Fibroblast of the aortic adventitia (primary cell): Measurements from ENCODE around the gene SLC1A5. TPM values are rescaled to one million over a fixed set of nuclear protein-coding genes. Genes with fewer than 3 reads are reported as not detected.
A peak's percentile ranks its signal among the peaks of the same experiment; 100 is the strongest.
"Not testable (repeated sequence)": the region's sequence is repeated elsewhere in the genome, so short reads cannot be mapped to it uniquely, and the experiment has no call there.

Experiments
- DNase-seq: peaks from one replicate; pipeline ENCODE4 v3.0.0-alpha.2; 2010; ENCODE audit warnings: low read depth
- H3K4me3 ChIP-seq: 2 replicates; pipeline ENCODE4 v1.5.1; 2011; ENCODE audit warnings: low read depth, mild to moderate bottlenecking, control low read depth, low read length, moderate library complexity
- CTCF ChIP-seq: IDR thresholded peaks from 2 replicates; pipeline ENCODE4 v1.5.1; 2011; ENCODE audit warnings: mild to moderate bottlenecking, low read length, control low read depth, inconsistent platforms; ENCODE audit not compliant: insufficient read depth
- total RNA-seq: library from RNA; depleted of rRNA; stranded (reverse); fragments of >200 nt; gene quantifications from 2 replicates; pipeline ENCODE4 v1.2.3, GENCODE V29; 2012; ENCODE audit warnings: low replicate concordance

The SLC1A5 gene
- total RNA-seq, 1 donor: 158 TPM

DNA sequence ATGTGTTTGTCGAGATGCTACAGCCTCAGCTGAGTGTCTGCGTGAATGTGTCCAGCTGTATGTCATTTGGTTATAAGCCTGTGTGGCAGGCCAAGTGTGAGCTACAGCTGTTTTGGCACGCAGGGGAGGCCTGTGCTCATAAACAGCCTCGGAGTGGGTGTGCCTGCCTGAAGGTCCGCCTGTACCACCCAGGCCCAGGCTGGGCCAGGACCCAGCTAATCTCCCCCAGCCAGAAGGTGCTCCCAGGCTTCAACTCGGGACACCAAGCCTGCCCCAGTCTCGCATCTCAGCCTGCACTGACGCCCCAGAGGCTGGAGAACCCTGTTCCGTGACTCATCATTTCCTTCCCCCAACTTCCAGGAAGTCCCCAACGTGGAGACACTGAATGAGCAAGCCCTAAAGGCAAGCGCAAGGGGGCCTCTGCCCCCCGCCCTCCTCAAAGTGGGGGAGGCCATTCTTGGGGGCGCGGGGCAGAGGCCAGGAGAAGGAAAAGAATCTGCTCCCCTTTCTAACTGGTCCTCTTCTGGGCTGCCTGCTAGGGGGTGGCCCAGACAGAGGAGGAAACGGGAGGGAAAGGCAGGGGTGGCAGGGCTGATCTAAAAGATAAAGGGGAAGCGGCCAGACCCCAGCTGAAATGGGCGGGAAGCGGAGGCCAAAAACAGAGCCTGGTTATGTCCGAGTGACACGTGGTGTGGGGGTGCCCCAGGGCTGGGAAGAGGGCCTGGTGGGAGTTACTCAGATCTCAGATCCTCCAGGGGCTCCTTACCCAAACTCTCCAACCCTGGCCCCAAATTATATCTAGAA lies 2.0 kb downstream of the SLC1A5 start:
- peak overlapping the region; percentile 96 for H3K4me3 ChIP-seq
- TF ChIP-seq CTCF: no peak
- DNase-seq: peak; percentile 90

- TF ChIP-seq CTCF: no peak
- H3K4me3 ChIP-seq: peak overlapping the region; percentile 96
- no peak for DNase-seq
Observed at GRCh38 chr19:46785980-46786235, 2.5 kb downstream of the SLC1A5 start.

DNA sequence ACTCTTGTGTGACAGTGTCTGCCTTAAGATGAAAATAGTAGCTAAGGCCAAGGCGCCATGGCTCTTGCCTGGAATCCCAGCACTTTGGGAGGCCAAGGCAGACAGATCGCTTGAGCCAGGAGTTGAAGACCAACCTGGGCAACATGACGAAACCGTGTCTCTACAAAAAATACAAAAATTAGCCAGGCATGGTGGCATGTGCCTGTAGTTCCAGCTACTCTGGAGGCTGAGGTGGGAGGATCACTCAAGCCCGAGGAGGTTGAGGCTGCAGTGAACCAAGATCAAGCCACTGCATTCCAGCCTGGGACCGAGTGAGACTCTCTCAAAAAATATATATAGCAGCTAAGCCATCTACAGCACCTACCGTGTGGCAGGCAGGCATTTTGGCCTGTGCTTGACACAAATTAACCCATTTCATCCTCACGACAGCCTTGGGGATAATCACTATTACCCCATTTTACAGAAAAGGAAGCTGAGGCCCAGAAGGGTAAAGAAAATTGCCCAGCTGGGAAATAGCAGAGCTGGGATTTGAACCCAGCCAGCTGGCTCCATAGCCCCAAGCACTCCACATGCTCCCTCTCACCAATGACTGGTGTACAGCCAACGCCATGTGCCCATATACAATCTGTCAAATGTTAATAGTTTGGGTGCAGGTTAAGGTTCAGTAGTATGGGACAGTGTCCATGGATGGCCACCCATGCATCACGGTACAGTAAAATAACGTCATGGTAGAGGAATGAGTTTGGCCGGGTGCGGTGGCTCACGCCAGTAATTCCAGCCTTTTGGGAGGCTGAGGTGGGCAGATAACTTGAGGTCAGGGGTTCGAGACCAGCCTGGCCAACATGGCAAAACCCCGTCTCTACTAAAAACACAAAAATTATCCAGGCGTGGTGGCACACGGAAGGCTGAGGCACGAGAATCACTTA lies 3.1 kb downstream of the SLC1A5 start:
- TF ChIP-seq CTCF: no peak
- H3K4me3 ChIP-seq: peak overlapping the region; percentile 96
- peak; percentile 56 for DNase-seq

DNA sequence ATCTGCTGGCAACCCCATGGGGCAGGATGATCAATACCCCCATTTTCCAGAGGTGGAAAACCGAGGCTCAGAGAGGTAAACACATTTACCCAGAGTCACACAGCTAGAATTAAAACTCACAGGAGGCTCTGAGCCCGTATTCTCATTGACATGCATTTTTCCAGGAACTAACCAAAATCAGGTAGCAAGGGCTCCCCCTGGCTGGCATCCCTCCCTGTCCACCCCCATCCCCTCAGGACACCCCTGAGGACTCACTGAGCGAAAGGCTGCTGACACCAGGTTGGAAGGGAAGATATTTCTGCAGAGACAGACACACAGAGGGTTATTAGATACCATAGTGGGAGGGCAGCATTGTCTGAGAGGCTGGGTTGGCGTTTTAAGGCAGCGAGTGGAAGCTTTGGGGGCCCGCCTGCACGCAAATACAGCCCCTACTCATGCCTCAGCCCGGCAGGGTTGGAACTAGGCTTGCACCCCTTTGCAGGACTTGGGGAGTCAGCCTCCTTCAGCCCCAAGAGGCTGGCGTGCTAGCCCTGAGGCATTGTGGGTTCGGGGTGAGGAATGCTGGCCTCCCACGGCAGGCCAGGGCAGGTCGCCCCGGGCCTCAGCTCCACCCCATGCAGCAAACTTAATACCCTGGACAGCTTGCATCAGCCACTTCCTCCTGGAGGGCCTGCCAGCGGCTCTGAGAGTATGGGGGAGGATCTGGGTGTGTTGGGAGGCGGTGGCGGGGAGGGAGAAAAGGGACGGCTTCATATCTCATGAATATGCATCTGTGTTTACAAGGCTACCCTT lies 3.9 kb downstream of the SLC1A5 start:
- peak; percentile 97 for DNase-seq
- peak overlapping the region; percentile 96 for H3K4me3 ChIP-seq
- peak; percentile 46 for TF ChIP-seq CTCF

DNA sequence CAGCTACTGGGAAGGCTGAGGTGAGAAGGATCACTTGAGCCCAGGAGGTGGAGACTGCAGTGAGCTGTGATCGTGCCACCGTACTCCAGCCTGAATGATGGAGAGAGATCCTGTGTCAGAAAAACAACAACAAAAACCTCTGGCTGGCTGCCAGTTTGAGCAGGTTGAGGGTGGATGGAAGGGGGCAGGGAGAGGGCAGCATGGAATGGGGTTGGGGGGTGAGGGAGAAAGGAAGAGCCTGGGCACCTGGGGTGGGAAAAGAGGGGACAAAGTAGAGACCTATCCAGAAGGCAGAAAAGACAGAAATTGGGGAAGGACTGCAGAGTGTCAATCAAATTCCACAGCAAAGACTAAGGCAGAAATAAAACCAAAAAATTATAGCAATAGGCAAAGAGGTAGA lies 4.7 kb downstream of the SLC1A5 start:
- H3K4me3 ChIP-seq: peak overlapping the region; percentile 96
- TF ChIP-seq CTCF: no peak
- no peak for DNase-seq

GRCh38 chr19:46782355-46783019 lies 5.9 kb downstream of the SLC1A5 start:
- no peak for TF ChIP-seq CTCF
- H3K4me3 ChIP-seq: no peak overlapping the region
- no peak for DNase-seq

GRCh38 chr19:46777956-46778645 lies 10.3 kb downstream of the SLC1A5 start:
- DNase-seq, H3K4me3 ChIP-seq: not testable (repeated sequence)
